Progenitor cell of endocrine pancreas (in vitro differentiated cells): ENCODE measurements around the gene ST14. TPM values are rescaled to one million over a fixed set of nuclear protein-coding genes. Genes with fewer than 3 reads are reported as not detected.

Experiments
- DNase-seq: peaks from one replicate; pipeline ENCODE4 v3.0.0; 2021; ENCODE audit warnings: low spot score; ENCODE audit not compliant: unreplicated experiment
- H3K27ac Mint-ChIP-seq: 2 replicates; pipeline ENCODE4 v1.8.0; 2021; ENCODE audit warnings: mild to moderate bottlenecking, moderate library complexity, mixed read lengths
- H3K27me3 Mint-ChIP-seq: 2 replicates; pipeline ENCODE4 v1.8.0; 2021; ENCODE audit warnings: mixed read lengths
- H3K36me3 Mint-ChIP-seq: 2 replicates; pipeline ENCODE4 v1.8.0; 2022; ENCODE audit warnings: mixed read lengths; ENCODE audit not compliant: insufficient read depth
- H3K4me1 Mint-ChIP-seq: 2 replicates; pipeline ENCODE4 v1.8.0; 2021; ENCODE audit warnings: low read depth, mixed read lengths
- H3K4me3 Mint-ChIP-seq: 2 replicates; pipeline ENCODE4 v1.8.0; 2021; ENCODE audit warnings: low read depth, mild to moderate bottlenecking, moderate library complexity, mixed read lengths
- H3K9me3 Mint-ChIP-seq: 2 replicates; pipeline ENCODE4 v1.8.0; 2021; ENCODE audit warnings: low read depth, mixed read lengths
- total RNA-seq: library from RNA; stranded (reverse); gene quantifications from 2 replicates; pipeline ENCODE4 v1.2.1, GENCODE V29; 2021
- TF ChIP-seq, protein P1 (sequence below): fragments of 200-600 bp; sonication (generic); IDR thresholded peaks from one replicate; pipeline ENCODE4 v1.5.0; 2021; ENCODE audit warnings: antibody characterized with exemption, mild to moderate bottlenecking; ENCODE audit not compliant: unreplicated experiment

Gene ST14
- total RNA-seq, 1 donor from 2014 or later: 94.9 TPM

DNA sequence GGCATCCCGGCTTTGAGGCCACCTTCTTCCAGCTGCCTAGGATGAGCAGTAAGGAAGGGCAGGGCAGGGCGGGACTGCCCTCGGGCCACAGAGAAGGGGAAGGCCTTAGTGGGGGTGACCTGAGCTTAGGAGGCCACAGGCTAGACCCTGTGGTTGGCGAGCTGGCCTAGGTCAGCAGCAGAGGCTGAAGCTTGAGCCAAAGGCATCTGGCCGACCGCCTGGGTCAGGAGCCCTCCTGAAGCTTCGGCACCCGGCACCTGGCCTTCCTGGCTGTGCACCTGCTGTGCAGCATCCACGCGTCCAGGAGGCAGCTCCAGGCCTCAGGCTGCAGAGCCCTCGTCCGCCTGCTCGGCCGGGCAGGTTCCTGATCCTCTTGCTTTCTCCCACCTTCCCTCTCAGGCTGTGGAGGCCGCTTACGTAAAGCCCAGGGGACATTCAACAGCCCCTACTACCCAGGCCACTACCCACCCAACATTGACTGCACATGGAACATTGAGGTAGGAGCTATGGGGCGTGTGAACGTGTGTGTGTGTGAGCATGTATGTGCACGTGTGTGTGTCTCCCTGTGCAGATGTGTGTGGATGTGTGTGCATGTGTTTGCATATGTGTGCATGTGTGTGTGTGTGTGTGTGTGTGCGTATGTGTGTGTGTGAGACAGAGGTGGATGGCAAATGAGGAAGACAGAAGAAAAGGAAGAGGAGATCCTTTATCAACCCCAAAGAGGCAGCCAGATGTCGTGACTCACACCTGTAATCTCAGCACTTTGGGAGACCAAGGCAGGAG, 34.9 kb downstream of the ST14 start:
- H3K36me3 Mint-ChIP-seq: peaks cover 35% of the 10 kb centered on the region
- TF ChIP-seq, protein P1, sequence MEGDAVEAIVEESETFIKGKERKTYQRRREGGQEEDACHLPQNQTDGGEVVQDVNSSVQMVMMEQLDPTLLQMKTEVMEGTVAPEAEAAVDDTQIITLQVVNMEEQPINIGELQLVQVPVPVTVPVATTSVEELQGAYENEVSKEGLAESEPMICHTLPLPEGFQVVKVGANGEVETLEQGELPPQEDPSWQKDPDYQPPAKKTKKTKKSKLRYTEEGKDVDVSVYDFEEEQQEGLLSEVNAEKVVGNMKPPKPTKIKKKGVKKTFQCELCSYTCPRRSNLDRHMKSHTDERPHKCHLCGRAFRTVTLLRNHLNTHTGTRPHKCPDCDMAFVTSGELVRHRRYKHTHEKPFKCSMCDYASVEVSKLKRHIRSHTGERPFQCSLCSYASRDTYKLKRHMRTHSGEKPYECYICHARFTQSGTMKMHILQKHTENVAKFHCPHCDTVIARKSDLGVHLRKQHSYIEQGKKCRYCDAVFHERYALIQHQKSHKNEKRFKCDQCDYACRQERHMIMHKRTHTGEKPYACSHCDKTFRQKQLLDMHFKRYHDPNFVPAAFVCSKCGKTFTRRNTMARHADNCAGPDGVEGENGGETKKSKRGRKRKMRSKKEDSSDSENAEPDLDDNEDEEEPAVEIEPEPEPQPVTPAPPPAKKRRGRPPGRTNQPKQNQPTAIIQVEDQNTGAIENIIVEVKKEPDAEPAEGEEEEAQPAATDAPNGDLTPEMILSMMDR: no peak
- H3K27ac Mint-ChIP-seq: no peak overlapping the region
- no peaks in the 10 kb centered on the region for H3K27me3 Mint-ChIP-seq
- no peaks in the 10 kb centered on the region for H3K9me3 Mint-ChIP-seq
- DNase-seq: no peak
- no peaks in the 10 kb centered on the region for H3K4me1 Mint-ChIP-seq
- no peak overlapping the region for H3K4me3 Mint-ChIP-seq

DNA sequence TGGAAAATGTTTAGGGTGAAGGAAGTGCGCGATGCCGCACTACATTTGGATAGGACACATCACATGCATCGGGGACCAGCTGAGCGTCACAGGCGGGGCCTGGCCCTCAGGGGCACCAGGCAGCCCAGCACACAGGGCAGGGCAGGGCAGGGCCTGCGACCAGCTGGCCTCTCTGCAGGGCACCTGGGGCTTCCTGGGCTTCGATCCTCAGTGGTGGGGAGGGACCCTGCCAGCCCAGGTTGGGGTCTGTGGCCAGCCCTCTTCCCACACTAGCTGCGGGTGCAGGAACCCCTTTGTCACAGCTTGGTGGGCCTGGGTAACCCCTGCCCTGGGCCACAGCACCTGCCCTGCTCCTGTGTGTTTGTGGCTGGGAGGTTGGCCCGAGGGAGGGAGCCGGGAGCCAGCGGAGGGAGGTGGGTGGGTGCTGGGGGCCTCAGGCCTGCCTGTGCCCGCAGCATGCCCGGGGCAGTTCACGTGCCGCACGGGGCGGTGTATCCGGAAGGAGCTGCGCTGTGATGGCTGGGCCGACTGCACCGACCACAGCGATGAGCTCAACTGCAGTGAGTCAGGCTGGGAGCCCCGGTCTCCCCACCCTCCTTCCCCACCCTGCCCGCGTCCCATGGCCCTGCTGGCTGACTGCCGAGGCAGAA, 37.9 kb downstream of the ST14 start:
- Mint-ChIP-seq H3K27ac (no peak overlapping the region), H3K4me1 (no peaks in the 10 kb centered on the region), H3K27me3 (no peaks in the 10 kb centered on the region), H3K9me3 (peaks cover 6% of the 10 kb centered on the region), H3K36me3 (peaks cover 39% of the 10 kb centered on the region), H3K4me3 (no peak overlapping the region)
- TF ChIP-seq, protein P1: no peak
- no peak for DNase-seq

DNA sequence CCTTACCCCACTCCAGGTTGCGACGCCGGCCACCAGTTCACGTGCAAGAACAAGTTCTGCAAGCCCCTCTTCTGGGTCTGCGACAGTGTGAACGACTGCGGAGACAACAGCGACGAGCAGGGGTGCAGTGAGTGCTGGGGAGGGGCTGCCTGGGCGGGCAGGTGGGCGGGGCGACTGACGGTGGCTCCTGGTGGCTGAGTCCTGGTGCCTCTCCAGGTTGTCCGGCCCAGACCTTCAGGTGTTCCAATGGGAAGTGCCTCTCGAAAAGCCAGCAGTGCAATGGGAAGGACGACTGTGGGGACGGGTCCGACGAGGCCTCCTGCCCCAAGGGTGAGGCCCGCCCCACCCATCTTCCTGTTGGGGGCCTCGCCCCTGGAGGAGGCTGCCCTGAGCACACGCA, 38.7 kb downstream of the ST14 start:
- Mint-ChIP-seq H3K27ac (no peak overlapping the region), H3K4me3 (no peak overlapping the region), H3K4me1 (no peaks in the 10 kb centered on the region), H3K27me3 (no peaks in the 10 kb centered on the region), H3K9me3 (peaks cover 6% of the 10 kb centered on the region), H3K36me3 (peaks cover 33% of the 10 kb centered on the region)
- TF ChIP-seq, protein P1: no peak
- DNase-seq: no peak

DNA sequence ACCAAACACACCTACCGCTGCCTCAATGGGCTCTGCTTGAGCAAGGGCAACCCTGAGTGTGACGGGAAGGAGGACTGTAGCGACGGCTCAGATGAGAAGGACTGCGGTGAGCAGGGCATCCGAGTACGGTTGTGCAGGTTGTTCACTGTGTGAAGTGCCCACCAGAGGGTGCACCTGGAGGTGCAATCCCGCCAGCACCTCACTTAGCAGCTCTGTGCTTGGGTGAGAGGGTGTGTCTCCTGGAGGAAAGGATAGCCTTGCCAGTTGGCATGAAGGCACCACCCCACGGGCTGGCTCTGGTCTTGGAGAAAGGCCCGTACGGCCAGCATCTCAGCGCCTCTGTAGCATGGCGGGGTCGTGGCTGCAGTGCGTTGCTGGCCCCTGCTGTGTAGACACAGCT, 39.4 kb downstream of the ST14 start:
- Mint-ChIP-seq H3K27ac (no peak overlapping the region), H3K4me3 (no peak overlapping the region), H3K36me3 (peaks cover 36% of the 10 kb centered on the region), H3K4me1 (no peaks in the 10 kb centered on the region), H3K27me3 (no peaks in the 10 kb centered on the region), H3K9me3 (peaks cover 6% of the 10 kb centered on the region)
- no peak for DNase-seq
- TF ChIP-seq, protein P1: no peak

DNA sequence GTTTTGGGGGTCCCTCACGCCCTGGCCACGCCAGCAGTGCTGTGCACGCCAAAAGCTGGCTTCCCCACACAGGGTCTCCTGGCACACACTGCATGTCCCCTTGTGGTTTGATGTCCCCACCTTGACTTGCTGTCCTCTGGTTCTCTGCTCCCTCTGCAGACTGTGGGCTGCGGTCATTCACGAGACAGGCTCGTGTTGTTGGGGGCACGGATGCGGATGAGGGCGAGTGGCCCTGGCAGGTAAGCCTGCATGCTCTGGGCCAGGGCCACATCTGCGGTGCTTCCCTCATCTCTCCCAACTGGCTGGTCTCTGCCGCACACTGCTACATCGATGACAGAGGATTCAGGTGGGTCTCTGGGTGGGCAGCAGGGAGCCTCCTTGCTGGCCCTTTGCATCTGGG, 40.2 kb downstream of the ST14 start:
- H3K4me1 Mint-ChIP-seq: no peaks in the 10 kb centered on the region

More for the DNA sequence above, 40.2 kb downstream of the ST14 start:
- Mint-ChIP-seq H3K36me3 (peaks cover 36% of the 10 kb centered on the region), H3K27me3 (no peaks in the 10 kb centered on the region), H3K9me3 (peaks cover 6% of the 10 kb centered on the region), H3K27ac (no peak overlapping the region), H3K4me3 (no peak overlapping the region)
- TF ChIP-seq, protein P1: no peak
- no peak for DNase-seq
